DMS153 (cell line): Measurements from ENCODE around the gene EVC2.

Source experiments
- DNase-seq: peaks from one replicate; lab custom pipeline; 2025; lab: John Stamatoyannopoulos, UW

The EVC2 gene

GRCh38 chr4:5708449-5709206 lies at the start of gene EVC2:
Gene EVC2, minus strand, starts transcription at chr4:5708559. Its CDS starts 46 bp downstream, at chr4:5708513.
- DNase-seq: no peak

GRCh38 chr4:5757954-5758353 lies 49.6 kb upstream of the EVC2 start:
- no peak for DNase-seq

GRCh38 chr4:5757536-5757935 lies 49.2 kb upstream of the EVC2 start:
- no peak for DNase-seq

- no peak for DNase-seq
Observed at GRCh38 chr4:5757091-5757490, 48.7 kb upstream of the EVC2 start.

GRCh38 chr4:5756271-5756670 lies 47.9 kb upstream of the EVC2 start:
- DNase-seq: no peak

GRCh38 chr4:5755679-5756078 lies 47.3 kb upstream of the EVC2 start:
- no peak for DNase-seq

- no peak for DNase-seq
Observed at GRCh38 chr4:5755161-5755560, 46.8 kb upstream of the EVC2 start.

- no peak for DNase-seq
Observed at GRCh38 chr4:5754529-5754881, 46.1 kb upstream of the EVC2 start.

GRCh38 chr4:5753766-5754528 lies 45.6 kb upstream of the EVC2 start:
- no peak for DNase-seq

- no peak for DNase-seq
Observed at GRCh38 chr4:5753366-5753765, 45.0 kb upstream of the EVC2 start.

GRCh38 chr4:5752376-5753184 lies 44.2 kb upstream of the EVC2 start:
- DNase-seq: no peak

- no peak for DNase-seq
Observed at GRCh38 chr4:5751666-5752375, 43.5 kb upstream of the EVC2 start.

- no peak for DNase-seq
Observed at GRCh38 chr4:5750946-5751665, 42.7 kb upstream of the EVC2 start.

- no peak for DNase-seq
Observed at GRCh38 chr4:5750052-5750945, 41.9 kb upstream of the EVC2 start.

GRCh38 chr4:5749568-5749967 lies 41.2 kb upstream of the EVC2 start:
- no peak for DNase-seq

GRCh38 chr4:5747738-5748375 lies 39.5 kb upstream of the EVC2 start:
- DNase-seq: no peak

- no peak for DNase-seq
Observed at GRCh38 chr4:5746829-5747737, 38.7 kb upstream of the EVC2 start.

- DNase-seq: no peak
Observed at GRCh38 chr4:5746250-5746649, 37.9 kb upstream of the EVC2 start.

GRCh38 chr4:5742968-5743367 lies 34.6 kb upstream of the EVC2 start:
- DNase-seq: no peak
